ENCODE results near the gene COL23A1. TPM values are rescaled to one million over a fixed set of nuclear protein-coding genes. Genes with fewer than 3 reads are reported as not detected.

Gene COL23A1
- polyA plus RNA-seq, 2 donors = 0.59 to 0.75 TPM

- Histone ChIP-seq H3K9me3 (ENCODE audit: control insufficient read depth in 2 of 2, insufficient read depth in 1 of 2, low read depth in 1 of 2, low read length in 1 of 2) (no peaks in the 10 kb centered on the region), H3K27ac (ENCODE audit: low read depth in 2 of 2, low read length in 1 of 2) (no peak overlapping the region), H3K36me3 (ENCODE audit: control insufficient read depth in 2 of 2, insufficient read depth in 2 of 2, low read length in 1 of 2) (no peaks in the 10 kb centered on the region), H3K4me3 (ENCODE audit: low read depth in 1 of 2, low read length in 2 of 2) (no peak overlapping the region), H3K27me3 (ENCODE audit: control insufficient read depth in 1 of 2, insufficient read depth in 2 of 2, low read length in 2 of 2) (no peaks in the 10 kb centered on the region), H3K4me1 (ENCODE audit: control insufficient read depth in 2 of 2, insufficient read depth in 2 of 2, low read length in 1 of 2) (no peaks in the 10 kb centered on the region)
- 73 to 75% methylated on average over 12 of the region's 12 CpGs for WGBS, 2 donors
Measured at GRCh38 chr5:178389796-178390195, 200.4 kb downstream of the COL23A1 start.

- no peak overlapping the region for H3K4me3 ChIP-seq (ENCODE audit: low read depth in 1 of 2, low read length in 2 of 2)
- no peaks in the 10 kb centered on the region for H3K27me3 ChIP-seq (ENCODE audit: control insufficient read depth in 1 of 2, insufficient read depth in 2 of 2, low read length in 2 of 2)
- H3K36me3 ChIP-seq (ENCODE audit: control insufficient read depth in 2 of 2, insufficient read depth in 2 of 2, low read length in 1 of 2) = no peaks in the 10 kb centered on the region
- H3K27ac ChIP-seq (ENCODE audit: low read depth in 2 of 2, low read length in 1 of 2) = no peak overlapping the region
- H3K9me3 ChIP-seq (ENCODE audit: control insufficient read depth in 2 of 2, insufficient read depth in 1 of 2, low read depth in 1 of 2, low read length in 1 of 2) = no peaks in the 10 kb centered on the region
- WGBS, 2 donors = 84 to 88% methylated on average over 8 of the region's 8 CpGs
- no peaks in the 10 kb centered on the region for H3K4me1 ChIP-seq (ENCODE audit: control insufficient read depth in 2 of 2, insufficient read depth in 2 of 2, low read length in 1 of 2)
Measured at GRCh38 chr5:178389026-178389729, 201.0 kb downstream of the COL23A1 start.

- H3K4me1 ChIP-seq (ENCODE audit: control insufficient read depth in 2 of 2, insufficient read depth in 2 of 2, low read length in 1 of 2) = no peaks in the 10 kb centered on the region
- H3K27me3 ChIP-seq (ENCODE audit: control insufficient read depth in 1 of 2, insufficient read depth in 2 of 2, low read length in 2 of 2) = no peaks in the 10 kb centered on the region
- no peaks in the 10 kb centered on the region for H3K9me3 ChIP-seq (ENCODE audit: control insufficient read depth in 2 of 2, insufficient read depth in 1 of 2, low read depth in 1 of 2, low read length in 1 of 2)
- no peak overlapping the region for H3K27ac ChIP-seq (ENCODE audit: low read depth in 2 of 2, low read length in 1 of 2)
- no peaks in the 10 kb centered on the region for H3K36me3 ChIP-seq (ENCODE audit: control insufficient read depth in 2 of 2, insufficient read depth in 2 of 2, low read length in 1 of 2)
- 67 to 73% methylated on average over 8 of the region's 8 CpGs for WGBS, 2 donors
- no peak overlapping the region for H3K4me3 ChIP-seq (ENCODE audit: low read depth in 1 of 2, low read length in 2 of 2)
Measured at GRCh38 chr5:178388386-178389025, 201.7 kb downstream of the COL23A1 start.

DNA sequence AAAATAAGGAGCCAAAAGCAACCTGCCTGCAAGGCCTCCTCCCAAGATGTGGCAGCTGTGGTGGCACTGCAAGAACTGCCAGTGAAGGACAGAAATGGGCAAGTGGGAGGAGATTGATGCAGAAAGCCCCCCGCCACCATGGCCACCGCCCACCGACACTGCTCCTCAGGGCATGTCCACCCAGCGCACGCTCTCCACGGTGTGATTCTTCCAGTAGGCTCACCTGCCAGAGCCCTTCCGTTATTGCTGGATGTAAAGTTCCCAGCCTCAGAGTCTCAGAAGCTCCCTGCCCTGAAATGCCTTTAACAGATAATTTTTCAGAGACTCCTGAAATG lies 202.4 kb downstream of the COL23A1 start:
- Histone ChIP-seq H3K9me3 (ENCODE audit: control insufficient read depth in 2 of 2, insufficient read depth in 1 of 2, low read depth in 1 of 2, low read length in 1 of 2) (no peaks in the 10 kb centered on the region), H3K4me1 (ENCODE audit: control insufficient read depth in 2 of 2, insufficient read depth in 2 of 2, low read length in 1 of 2) (no peaks in the 10 kb centered on the region), H3K4me3 (ENCODE audit: low read depth in 1 of 2, low read length in 2 of 2) (no peak overlapping the region), H3K27me3 (ENCODE audit: control insufficient read depth in 1 of 2, insufficient read depth in 2 of 2, low read length in 2 of 2) (no peaks in the 10 kb centered on the region), H3K27ac (ENCODE audit: low read depth in 2 of 2, low read length in 1 of 2) (no peak overlapping the region), H3K36me3 (ENCODE audit: control insufficient read depth in 2 of 2, insufficient read depth in 2 of 2, low read length in 1 of 2) (no peaks in the 10 kb centered on the region)
- 88 to 92% methylated on average over 7 of the region's 7 CpGs for WGBS, 2 donors

DNA sequence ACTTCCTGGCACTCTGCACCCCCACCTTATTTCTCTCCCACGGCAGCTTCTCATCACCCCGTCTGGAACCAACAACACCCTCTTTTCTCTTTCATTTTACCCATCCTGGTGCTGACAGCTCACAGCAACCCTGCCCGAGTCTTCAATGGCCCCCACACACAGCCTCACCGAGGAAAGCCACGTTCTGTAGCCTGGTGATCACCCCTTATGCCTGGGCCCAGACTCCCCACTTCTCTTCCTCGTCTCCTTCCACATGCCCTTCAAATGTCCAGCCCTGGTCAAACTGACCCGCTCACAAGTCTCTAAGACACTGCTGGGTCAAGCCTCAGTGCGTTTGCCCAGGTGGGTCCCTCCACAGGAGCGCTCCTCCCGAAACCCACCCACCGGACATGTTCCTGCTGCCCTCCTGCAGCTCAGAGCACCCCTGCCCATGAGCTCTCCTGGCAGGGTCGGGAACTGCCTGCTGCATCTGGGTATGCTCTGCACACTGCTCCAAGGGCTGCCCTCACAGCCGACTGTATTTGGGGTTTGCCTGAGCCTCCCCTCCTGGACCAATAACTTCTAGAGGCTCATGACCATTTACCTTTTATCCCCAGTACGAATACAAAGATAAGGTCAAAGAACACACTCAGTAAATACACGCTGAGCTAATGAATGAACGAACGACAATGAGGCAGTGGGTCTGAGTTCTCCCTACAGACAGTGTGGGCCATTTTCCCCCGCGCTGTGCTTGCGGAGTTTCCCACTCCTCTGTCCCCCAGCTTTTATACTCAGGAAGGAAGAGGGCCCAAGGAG lies 202.9 kb downstream of the COL23A1 start:
- Histone ChIP-seq H3K27ac (ENCODE audit: low read depth in 2 of 2, low read length in 1 of 2) (no peak overlapping the region), H3K4me1 (ENCODE audit: control insufficient read depth in 2 of 2, insufficient read depth in 2 of 2, low read length in 1 of 2) (no peaks in the 10 kb centered on the region), H3K9me3 (ENCODE audit: control insufficient read depth in 2 of 2, insufficient read depth in 1 of 2, low read depth in 1 of 2, low read length in 1 of 2) (no peaks in the 10 kb centered on the region), H3K4me3 (ENCODE audit: low read depth in 1 of 2, low read length in 2 of 2) (no peak overlapping the region), H3K27me3 (ENCODE audit: control insufficient read depth in 1 of 2, insufficient read depth in 2 of 2, low read length in 2 of 2) (no peaks in the 10 kb centered on the region), H3K36me3 (ENCODE audit: control insufficient read depth in 2 of 2, insufficient read depth in 2 of 2, low read length in 1 of 2) (no peaks in the 10 kb centered on the region)
- WGBS, 2 donors = 73 to 84% methylated on average over 20 of the region's 20 CpGs

- H3K36me3 ChIP-seq (ENCODE audit: control insufficient read depth in 2 of 2, insufficient read depth in 2 of 2, low read length in 1 of 2) = no peaks in the 10 kb centered on the region
- H3K27ac ChIP-seq (ENCODE audit: low read depth in 2 of 2, low read length in 1 of 2) = no peak overlapping the region
- no peaks in the 10 kb centered on the region for H3K9me3 ChIP-seq (ENCODE audit: control insufficient read depth in 2 of 2, insufficient read depth in 1 of 2, low read depth in 1 of 2, low read length in 1 of 2)
- H3K4me1 ChIP-seq (ENCODE audit: control insufficient read depth in 2 of 2, insufficient read depth in 2 of 2, low read length in 1 of 2) = no peaks in the 10 kb centered on the region
- H3K27me3 ChIP-seq (ENCODE audit: control insufficient read depth in 1 of 2, insufficient read depth in 2 of 2, low read length in 2 of 2) = no peaks in the 10 kb centered on the region
- 80 to 85% methylated on average over 20 of the region's 20 CpGs for WGBS, 2 donors
- H3K4me3 ChIP-seq (ENCODE audit: low read depth in 1 of 2, low read length in 2 of 2) = no peak overlapping the region
Measured at GRCh38 chr5:178386336-178386931, 203.8 kb downstream of the COL23A1 start.

GRCh38 chr5:178385496-178385890 lies 204.7 kb downstream of the COL23A1 start:
- H3K27ac ChIP-seq (ENCODE audit: low read depth in 2 of 2, low read length in 1 of 2) = no peak overlapping the region
- no peak overlapping the region for H3K4me3 ChIP-seq (ENCODE audit: low read depth in 1 of 2, low read length in 2 of 2)
- H3K27me3 ChIP-seq (ENCODE audit: control insufficient read depth in 1 of 2, insufficient read depth in 2 of 2, low read length in 2 of 2) = no peaks in the 10 kb centered on the region
- 57 to 58% methylated on average over 13 of the region's 13 CpGs for WGBS, 2 donors
- H3K4me1 ChIP-seq (ENCODE audit: control insufficient read depth in 2 of 2, insufficient read depth in 2 of 2, low read length in 1 of 2) = no peaks in the 10 kb centered on the region
- no peaks in the 10 kb centered on the region for H3K9me3 ChIP-seq (ENCODE audit: control insufficient read depth in 2 of 2, insufficient read depth in 1 of 2, low read depth in 1 of 2, low read length in 1 of 2)
- no peaks in the 10 kb centered on the region for H3K36me3 ChIP-seq (ENCODE audit: control insufficient read depth in 2 of 2, insufficient read depth in 2 of 2, low read length in 1 of 2)

DNA sequence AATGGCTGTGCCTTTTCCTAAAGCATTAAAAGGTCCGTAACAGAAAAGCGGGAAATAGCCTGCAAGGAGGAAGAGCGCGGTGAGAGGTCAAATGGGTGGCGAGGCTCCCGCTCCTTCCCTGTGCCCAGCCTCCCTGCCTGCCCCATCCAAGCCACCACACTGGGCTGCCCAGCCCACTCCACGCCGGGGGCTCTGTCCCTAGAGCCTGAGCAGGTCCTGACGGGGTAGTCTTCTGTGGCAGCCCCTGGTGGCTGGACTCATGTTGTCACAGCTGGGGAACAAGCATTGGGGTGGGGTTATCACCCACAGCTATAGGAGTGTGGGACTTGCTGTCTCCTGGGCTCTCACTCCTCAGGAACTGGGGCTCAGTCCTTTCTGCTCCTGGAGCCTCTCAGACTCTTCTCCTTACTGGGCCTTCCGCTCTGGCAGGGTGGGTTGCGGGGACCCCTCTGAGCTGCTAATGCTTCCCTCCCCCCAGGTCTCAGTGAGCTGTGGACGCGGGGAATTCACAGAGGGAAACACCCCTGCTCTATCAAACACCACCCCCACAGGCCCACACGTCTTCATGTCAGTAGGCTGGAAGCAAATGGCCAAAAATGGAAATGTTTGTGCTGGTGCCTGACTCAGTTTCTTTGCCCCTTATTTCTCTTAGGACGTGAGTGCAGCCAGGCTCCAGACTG lies 205.2 kb downstream of the COL23A1 start:
- Histone ChIP-seq H3K4me1 (ENCODE audit: control insufficient read depth in 2 of 2, insufficient read depth in 2 of 2, low read length in 1 of 2) (no peaks in the 10 kb centered on the region), H3K4me3 (ENCODE audit: low read depth in 1 of 2, low read length in 2 of 2) (no peak overlapping the region), H3K27me3 (ENCODE audit: control insufficient read depth in 1 of 2, insufficient read depth in 2 of 2, low read length in 2 of 2) (no peaks in the 10 kb centered on the region), H3K9me3 (ENCODE audit: control insufficient read depth in 2 of 2, insufficient read depth in 1 of 2, low read depth in 1 of 2, low read length in 1 of 2) (no peaks in the 10 kb centered on the region), H3K27ac (ENCODE audit: low read depth in 2 of 2, low read length in 1 of 2) (no peak overlapping the region), H3K36me3 (ENCODE audit: control insufficient read depth in 2 of 2, insufficient read depth in 2 of 2, low read length in 1 of 2) (no peaks in the 10 kb centered on the region)
- 79 to 86% methylated on average over 15 of the region's 15 CpGs for WGBS, 2 donors
